ENCODE results near the gene PDE11A.

The PDE11A gene

DNA sequence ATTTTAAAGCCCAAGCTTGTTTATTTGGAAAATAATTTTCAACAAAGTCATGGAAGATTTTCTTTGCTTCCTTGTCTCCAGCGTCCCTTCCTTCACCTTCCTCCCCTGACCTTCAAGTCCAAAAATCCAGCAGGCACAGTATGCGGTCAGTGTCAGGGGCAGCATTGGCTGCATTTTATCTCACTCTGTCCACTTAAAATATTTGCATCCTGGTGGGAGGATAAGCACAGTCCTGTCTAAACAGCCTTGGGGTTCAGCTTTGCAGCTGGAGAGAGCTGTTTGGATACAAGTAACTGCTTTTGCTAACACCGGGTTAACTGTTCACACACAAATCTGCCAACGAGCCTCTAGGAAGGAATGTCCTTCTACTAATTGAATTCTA, 318.1 kb downstream of the PDE11A start:
- peaks cover 7% of the 10 kb centered on the region for H3K27me3 Mint-ChIP-seq (ENCODE audit: low read depth, poor library complexity)
- peak overlapping the region; percentile 29 for H3K4me3 Mint-ChIP-seq
- H3K36me3 Mint-ChIP-seq (ENCODE audit: low read depth) = no peaks in the 10 kb centered on the region
- H3K27ac Mint-ChIP-seq = peak overlapping the region; percentile 99
- peak; percentile 16 for DNase-seq
- no peaks in the 10 kb centered on the region for H3K9me3 Mint-ChIP-seq
- TF ChIP-seq CTCF (IDR thresholded peaks at IDR 0.05) = no peak
- peaks cover 78% of the 10 kb centered on the region for H3K4me1 Mint-ChIP-seq

DNA sequence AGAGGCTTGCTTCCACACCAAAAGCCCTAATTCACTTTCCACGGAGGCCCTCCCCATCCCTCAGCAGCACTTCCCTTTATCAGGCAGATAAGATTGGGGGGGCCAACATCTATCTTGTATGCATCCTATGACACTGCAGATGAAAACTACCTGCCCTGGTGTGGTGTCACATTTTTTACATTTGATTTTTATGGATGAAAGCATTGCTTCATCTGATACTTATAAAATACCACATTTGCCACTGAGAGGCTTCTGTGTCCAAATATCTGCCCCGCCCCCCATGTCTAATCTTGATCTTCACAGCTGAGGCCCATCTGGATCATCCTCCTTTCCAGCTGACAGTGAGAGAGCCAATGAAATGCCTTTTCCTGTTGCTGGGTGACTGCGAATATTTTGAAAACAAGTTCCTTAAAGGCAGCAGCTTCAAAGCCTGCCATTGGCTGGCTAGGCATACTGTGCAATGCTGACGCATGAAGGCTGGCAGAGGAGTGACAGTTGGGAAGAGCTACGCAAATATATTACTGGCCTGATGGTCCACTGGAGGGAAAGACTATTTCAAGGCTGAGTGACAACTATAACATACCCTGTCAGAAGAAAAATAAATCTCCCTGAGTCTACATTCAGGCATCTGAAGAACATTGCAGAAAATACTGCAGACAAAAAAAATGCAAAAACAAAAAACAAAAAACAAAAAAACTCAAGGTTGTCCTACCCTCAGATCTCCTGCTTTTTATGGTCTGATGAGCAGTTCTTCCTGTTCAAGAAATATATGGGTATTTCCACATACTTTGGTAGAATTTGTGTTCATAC, 318.7 kb downstream of the PDE11A start:
- Mint-ChIP-seq H3K27me3 (ENCODE audit: low read depth, poor library complexity) (peaks cover 7% of the 10 kb centered on the region), H3K4me3 (peak overlapping the region; percentile 29), H3K27ac (peak overlapping the region; percentile 99), H3K36me3 (ENCODE audit: low read depth) (no peaks in the 10 kb centered on the region), H3K9me3 (no peaks in the 10 kb centered on the region), H3K4me1 (peaks cover 73% of the 10 kb centered on the region)
- TF ChIP-seq CTCF (IDR thresholded peaks at IDR 0.05) = no peak
- peak; percentile 20 for DNase-seq

- H3K36me3 Mint-ChIP-seq (ENCODE audit: low read depth) = no peaks in the 10 kb centered on the region
- H3K27me3 Mint-ChIP-seq (ENCODE audit: low read depth, poor library complexity) = peaks cover 17% of the 10 kb centered on the region
- no peak for DNase-seq
- no peak for TF ChIP-seq CTCF (IDR thresholded peaks at IDR 0.05)
- no peak overlapping the region for H3K4me3 Mint-ChIP-seq
- peaks cover 28% of the 10 kb centered on the region for H3K4me1 Mint-ChIP-seq
- H3K27ac Mint-ChIP-seq = no peak overlapping the region
- peaks cover 12% of the 10 kb centered on the region for H3K9me3 Mint-ChIP-seq
Observed at GRCh38 chr2:177748360-177748759, 324.2 kb downstream of the PDE11A start.

DNA sequence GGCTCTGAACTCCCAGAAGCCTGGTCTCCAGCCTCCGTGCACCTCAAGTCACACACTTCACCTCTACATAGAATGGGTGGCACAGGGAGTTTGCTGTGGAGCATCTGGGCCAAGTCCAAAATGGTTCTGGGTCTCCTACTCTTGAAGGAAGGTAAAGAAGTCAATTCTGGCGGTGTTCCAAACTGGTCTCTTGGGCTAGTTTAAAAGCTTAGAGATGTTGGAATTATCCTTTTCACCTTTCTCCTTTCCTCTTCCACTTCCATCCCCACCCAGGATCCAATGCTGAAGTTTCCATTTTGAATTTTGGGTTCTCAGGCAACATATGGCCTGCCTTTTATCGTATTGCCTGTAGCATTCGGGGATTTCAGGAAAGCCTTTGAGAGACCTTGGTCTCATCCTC, 325.2 kb downstream of the PDE11A start:
- no peak overlapping the region for H3K4me3 Mint-ChIP-seq
- peaks cover 16% of the 10 kb centered on the region for H3K27me3 Mint-ChIP-seq (ENCODE audit: low read depth, poor library complexity)
- peaks cover 16% of the 10 kb centered on the region for H3K9me3 Mint-ChIP-seq
- DNase-seq = no peak
- H3K27ac Mint-ChIP-seq = no peak overlapping the region
- H3K36me3 Mint-ChIP-seq (ENCODE audit: low read depth) = no peaks in the 10 kb centered on the region
- no peak for TF ChIP-seq CTCF (IDR thresholded peaks at IDR 0.05)
- H3K4me1 Mint-ChIP-seq = peaks cover 23% of the 10 kb centered on the region

DNA sequence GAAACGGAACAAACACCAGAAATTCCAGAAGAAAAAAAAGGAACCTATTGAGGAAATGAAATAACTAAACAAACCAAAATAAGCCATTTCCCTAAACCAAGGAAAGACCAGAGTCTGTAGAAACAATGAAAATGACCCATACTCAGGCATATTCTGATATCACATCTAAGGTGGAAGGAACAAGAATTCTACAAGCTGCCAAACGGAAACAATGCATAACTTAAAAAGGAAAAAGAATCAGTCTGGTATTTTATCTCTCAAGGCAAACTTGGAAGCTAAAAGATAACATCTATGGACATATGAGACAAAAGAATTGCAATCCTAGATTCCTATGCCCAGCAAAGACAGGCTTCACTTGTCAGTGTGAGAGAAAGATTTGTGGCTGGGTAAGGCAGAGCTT, 326.2 kb downstream of the PDE11A start:
- no peak overlapping the region for H3K27ac Mint-ChIP-seq
- peaks cover 16% of the 10 kb centered on the region for H3K9me3 Mint-ChIP-seq
- peaks cover 18% of the 10 kb centered on the region for H3K4me1 Mint-ChIP-seq
- no peak overlapping the region for H3K4me3 Mint-ChIP-seq
- H3K36me3 Mint-ChIP-seq (ENCODE audit: low read depth) = no peaks in the 10 kb centered on the region
- no peak for DNase-seq
- no peak for TF ChIP-seq CTCF (IDR thresholded peaks at IDR 0.05)
- H3K27me3 Mint-ChIP-seq (ENCODE audit: low read depth, poor library complexity) = peaks cover 13% of the 10 kb centered on the region

DNA sequence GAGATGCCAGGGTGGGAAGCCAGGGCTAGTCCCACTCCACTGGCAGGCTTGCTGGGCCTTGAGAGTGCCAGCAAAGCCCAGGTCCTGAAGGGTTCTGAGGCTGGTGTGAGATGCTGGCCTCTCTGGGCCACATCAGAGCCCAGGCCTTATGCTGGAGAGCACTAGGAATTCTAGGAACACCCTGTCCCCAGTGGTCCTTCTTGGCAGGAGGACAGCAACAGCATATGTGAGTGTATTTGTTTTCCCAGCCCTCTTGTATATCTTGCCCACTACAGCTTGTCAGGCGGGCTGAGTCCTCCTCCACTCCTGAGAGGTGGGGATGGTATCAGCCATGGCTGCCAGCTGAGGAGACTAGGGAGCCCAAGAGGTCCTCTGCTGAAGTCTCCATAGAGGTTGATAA, 327.0 kb downstream of the PDE11A start:
- H3K4me1 Mint-ChIP-seq = peaks cover 13% of the 10 kb centered on the region
- H3K4me3 Mint-ChIP-seq = no peak overlapping the region
- peaks cover 19% of the 10 kb centered on the region for H3K9me3 Mint-ChIP-seq

More for the DNA sequence above, 327.0 kb downstream of the PDE11A start:
- H3K27me3 Mint-ChIP-seq (ENCODE audit: low read depth, poor library complexity) = peaks cover 10% of the 10 kb centered on the region
- DNase-seq = no peak
- H3K36me3 Mint-ChIP-seq (ENCODE audit: low read depth) = no peaks in the 10 kb centered on the region
- TF ChIP-seq CTCF (IDR thresholded peaks at IDR 0.05) = no peak
- H3K27ac Mint-ChIP-seq = no peak overlapping the region

All from nephron progenitor cell (in vitro differentiated cells).